ENCODE data around the gene NRG2.

NRG2 gene

DNA sequence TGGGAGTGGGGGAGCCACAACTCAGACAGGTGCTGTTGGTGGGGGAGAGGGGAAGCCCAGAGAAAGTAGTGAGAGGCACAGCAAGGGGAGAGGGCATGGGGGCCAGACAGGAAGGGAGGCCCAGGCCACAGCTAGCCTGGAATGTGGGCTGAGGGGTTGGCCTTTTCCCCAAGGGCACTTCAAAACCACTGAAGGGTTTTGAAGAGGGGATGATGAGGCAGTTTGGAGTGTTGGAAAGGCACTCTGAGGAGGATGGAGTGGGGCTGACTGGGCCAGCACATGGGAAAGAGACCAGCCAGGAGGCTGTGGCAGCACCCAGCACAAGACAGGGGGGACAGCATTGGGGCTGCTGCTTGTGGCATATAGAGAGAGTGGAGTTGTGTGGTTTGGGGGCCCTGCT lies 243.7 kb downstream of the NRG2 start:
- Histone ChIP-seq H3K27ac (replicated peaks) (no peak overlapping the region), H3K4me3 (replicated peaks; ENCODE audit: insufficient read depth, low read length) (no peak overlapping the region), H3K27me3 (ENCODE audit: insufficient read depth, poor library complexity, severe bottlenecking) (peaks cover 2% of the 10 kb centered on the region)
- no peak for DNase-seq (ENCODE audit: low read depth in 1 of 2, low spot score in 1 of 2)
- TF ChIP-seq POLR2AphosphoS5 (IDR thresholded peaks at IDR 0.05; ENCODE audit: low read depth) (no peak), GABPA (IDR thresholded peaks at IDR 0.05; ENCODE audit: low read depth) (no peak), SPI1 (IDR thresholded peaks at IDR 0.05; ENCODE audit: borderline replicate concordance, low read depth) (no peak)
- TF ChIP-seq, protein P1, sequence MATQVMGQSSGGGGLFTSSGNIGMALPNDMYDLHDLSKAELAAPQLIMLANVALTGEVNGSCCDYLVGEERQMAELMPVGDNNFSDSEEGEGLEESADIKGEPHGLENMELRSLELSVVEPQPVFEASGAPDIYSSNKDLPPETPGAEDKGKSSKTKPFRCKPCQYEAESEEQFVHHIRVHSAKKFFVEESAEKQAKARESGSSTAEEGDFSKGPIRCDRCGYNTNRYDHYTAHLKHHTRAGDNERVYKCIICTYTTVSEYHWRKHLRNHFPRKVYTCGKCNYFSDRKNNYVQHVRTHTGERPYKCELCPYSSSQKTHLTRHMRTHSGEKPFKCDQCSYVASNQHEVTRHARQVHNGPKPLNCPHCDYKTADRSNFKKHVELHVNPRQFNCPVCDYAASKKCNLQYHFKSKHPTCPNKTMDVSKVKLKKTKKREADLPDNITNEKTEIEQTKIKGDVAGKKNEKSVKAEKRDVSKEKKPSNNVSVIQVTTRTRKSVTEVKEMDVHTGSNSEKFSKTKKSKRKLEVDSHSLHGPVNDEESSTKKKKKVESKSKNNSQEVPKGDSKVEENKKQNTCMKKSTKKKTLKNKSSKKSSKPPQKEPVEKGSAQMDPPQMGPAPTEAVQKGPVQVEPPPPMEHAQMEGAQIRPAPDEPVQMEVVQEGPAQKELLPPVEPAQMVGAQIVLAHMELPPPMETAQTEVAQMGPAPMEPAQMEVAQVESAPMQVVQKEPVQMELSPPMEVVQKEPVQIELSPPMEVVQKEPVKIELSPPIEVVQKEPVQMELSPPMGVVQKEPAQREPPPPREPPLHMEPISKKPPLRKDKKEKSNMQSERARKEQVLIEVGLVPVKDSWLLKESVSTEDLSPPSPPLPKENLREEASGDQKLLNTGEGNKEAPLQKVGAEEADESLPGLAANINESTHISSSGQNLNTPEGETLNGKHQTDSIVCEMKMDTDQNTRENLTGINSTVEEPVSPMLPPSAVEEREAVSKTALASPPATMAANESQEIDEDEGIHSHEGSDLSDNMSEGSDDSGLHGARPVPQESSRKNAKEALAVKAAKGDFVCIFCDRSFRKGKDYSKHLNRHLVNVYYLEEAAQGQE (IDR thresholded peaks at IDR 0.05; ENCODE audit: insufficient replicate concordance, low read depth): no peak
- TF ChIP-seq, protein P2, sequence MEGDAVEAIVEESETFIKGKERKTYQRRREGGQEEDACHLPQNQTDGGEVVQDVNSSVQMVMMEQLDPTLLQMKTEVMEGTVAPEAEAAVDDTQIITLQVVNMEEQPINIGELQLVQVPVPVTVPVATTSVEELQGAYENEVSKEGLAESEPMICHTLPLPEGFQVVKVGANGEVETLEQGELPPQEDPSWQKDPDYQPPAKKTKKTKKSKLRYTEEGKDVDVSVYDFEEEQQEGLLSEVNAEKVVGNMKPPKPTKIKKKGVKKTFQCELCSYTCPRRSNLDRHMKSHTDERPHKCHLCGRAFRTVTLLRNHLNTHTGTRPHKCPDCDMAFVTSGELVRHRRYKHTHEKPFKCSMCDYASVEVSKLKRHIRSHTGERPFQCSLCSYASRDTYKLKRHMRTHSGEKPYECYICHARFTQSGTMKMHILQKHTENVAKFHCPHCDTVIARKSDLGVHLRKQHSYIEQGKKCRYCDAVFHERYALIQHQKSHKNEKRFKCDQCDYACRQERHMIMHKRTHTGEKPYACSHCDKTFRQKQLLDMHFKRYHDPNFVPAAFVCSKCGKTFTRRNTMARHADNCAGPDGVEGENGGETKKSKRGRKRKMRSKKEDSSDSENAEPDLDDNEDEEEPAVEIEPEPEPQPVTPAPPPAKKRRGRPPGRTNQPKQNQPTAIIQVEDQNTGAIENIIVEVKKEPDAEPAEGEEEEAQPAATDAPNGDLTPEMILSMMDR (IDR thresholded peaks at IDR 0.05; ENCODE audit: insufficient read depth, low read length): no peak

DNA sequence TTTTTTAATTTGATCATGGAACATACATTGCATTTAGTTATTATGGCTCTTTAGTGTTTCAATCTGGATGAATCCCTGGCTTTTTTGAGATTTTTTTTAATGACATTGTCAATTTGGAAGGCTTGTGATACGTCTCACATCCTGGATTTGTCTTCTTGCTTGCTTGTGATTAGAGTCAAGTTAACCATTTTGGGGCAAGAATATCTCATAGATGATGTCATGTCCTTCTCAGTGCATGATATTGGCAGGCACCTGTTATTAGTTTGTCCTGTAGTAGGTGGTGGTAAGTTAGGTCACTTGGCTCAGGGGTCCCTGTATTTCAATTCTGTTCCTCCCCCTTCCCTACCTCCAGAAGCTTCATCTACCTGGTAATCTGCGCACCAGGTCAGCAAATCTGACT lies 244.2 kb downstream of the NRG2 start:
- TF ChIP-seq SPI1 (IDR thresholded peaks at IDR 0.05; ENCODE audit: borderline replicate concordance, low read depth) (no peak), GABPA (IDR thresholded peaks at IDR 0.05; ENCODE audit: low read depth) (no peak), POLR2AphosphoS5 (IDR thresholded peaks at IDR 0.05; ENCODE audit: low read depth) (no peak)
- TF ChIP-seq, protein P1 (IDR thresholded peaks at IDR 0.05; ENCODE audit: insufficient replicate concordance, low read depth): no peak
- TF ChIP-seq, protein P2 (IDR thresholded peaks at IDR 0.05; ENCODE audit: insufficient read depth, low read length): no peak
- Histone ChIP-seq H3K27me3 (ENCODE audit: insufficient read depth, poor library complexity, severe bottlenecking) (peaks cover 2% of the 10 kb centered on the region), H3K27ac (replicated peaks) (no peak overlapping the region), H3K4me3 (replicated peaks; ENCODE audit: insufficient read depth, low read length) (no peak overlapping the region)
- DNase-seq (ENCODE audit: low read depth in 1 of 2, low spot score in 1 of 2): no peak

DNA sequence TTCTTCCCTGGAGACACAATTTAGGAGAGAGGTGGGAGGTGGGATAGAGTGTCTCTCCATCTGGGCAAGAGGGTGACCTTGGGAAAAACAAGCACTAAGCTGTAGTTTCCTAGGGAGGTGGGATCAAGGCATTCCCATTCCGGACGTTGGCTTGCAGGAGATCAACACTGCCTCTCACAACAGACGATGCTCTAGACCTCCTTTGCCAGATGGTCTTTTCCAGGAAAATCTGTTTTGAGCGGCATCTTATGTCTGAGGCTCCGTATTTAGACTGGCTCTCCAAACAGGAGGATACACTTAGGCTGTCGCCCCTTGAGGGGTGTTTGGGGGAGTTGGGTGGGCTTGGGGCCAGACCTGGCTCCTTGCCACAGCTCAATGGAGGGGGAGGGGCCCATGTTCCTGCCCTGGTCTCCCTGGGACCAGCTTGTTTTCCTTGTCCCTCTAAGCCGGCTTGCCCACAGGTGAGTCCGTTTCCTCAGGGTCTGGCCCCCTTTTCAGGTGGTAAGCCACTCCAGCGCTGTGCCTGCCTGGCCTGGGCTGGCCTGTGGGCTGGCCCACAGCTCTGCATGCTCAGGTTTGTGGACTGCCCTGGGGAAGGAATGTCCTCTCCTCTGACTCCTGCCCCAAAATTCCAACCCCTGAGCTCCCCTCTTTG lies 245.1 kb downstream of the NRG2 start:
- TF ChIP-seq, protein P2 (IDR thresholded peaks at IDR 0.05; ENCODE audit: insufficient read depth, low read length): no peak
- no peak for TF ChIP-seq POLR2AphosphoS5 (IDR thresholded peaks at IDR 0.05; ENCODE audit: low read depth)
- TF ChIP-seq, protein P1 (IDR thresholded peaks at IDR 0.05; ENCODE audit: insufficient replicate concordance, low read depth): no peak
- TF ChIP-seq SPI1 (IDR thresholded peaks at IDR 0.05; ENCODE audit: borderline replicate concordance, low read depth): no peak
- no peak for TF ChIP-seq GABPA (IDR thresholded peaks at IDR 0.05; ENCODE audit: low read depth)
- no peak for DNase-seq (ENCODE audit: low read depth in 1 of 2, low spot score in 1 of 2)
- peaks cover 2% of the 10 kb centered on the region for H3K27me3 ChIP-seq (ENCODE audit: insufficient read depth, poor library complexity, severe bottlenecking)
- H3K27ac ChIP-seq (replicated peaks): no peak overlapping the region
- H3K4me3 ChIP-seq (replicated peaks; ENCODE audit: insufficient read depth, low read length): no peak overlapping the region

Data from HL-60 (cell line).